ENCODE measurements around the gene TBC1D2B.

TBC1D2B gene

GRCh38 chr15:78077053-78077870 lies at the start of gene TBC1D2B:
TSS of gene TBC1D2B (minus strand) at chr15:78077711. CDS start at chr15:78077652, 59 bp downstream.
- peak; percentile 72 for DNase-seq

DNA sequence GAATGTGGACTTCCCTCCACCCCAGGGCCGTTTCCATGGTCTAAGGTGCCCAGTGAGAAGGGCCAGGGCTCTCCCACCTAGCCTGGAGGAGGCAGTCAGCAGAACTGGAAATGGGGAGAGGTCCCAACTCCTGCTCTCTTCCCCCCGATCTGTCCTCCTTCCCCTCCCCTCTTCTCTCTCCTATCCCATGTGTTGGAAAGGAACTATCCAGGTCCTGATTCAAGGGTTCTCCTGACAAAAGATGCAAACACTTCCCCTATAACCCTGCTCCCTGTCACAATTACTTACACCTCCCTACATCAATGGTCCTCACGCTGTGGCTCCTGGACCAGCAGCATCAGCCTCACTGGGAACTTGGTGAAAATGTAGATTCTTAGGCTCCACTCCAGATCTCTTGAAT lies 47.8 kb upstream of the TBC1D2B start:
- DNase-seq = no peak

DNA sequence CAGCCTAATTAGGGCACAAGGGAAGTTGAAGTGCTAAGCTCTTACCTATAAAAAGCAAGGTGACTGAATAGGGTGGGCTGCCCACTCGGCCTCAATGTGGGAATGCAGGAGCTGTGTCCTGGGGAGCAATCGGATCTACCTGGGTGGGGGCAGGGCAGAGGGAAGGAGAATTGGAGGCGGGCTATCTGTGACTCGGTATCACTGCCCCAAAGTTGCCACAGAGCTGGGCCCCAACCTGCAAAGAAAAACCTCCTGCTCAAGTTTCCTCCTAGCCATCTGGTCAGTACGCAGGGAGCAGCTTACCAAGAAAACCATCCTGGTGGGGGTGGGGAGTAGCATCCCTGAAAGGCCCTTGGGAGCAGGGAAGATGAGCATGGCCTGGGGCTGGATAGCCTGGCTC lies 43.0 kb upstream of the TBC1D2B start:
- no peak for DNase-seq

DNA sequence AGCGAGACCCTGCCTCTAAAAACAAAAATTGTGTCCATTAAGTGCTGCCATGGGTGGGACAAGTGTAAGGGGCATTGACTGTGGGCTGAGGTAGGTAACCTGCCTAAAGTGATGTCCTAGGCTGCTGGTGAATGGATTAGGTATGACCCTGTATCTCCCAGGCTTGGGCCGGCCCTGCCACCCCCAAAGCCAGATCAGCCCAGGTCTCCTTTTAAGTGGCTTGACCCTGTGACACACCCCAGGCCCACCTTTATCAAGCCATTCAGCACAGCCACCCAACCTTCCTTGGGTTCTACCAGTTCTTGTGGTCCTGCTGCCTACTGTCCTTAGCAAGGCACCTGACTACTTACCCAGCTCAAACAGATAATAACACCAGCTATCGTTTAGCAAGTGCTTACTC lies 35.0 kb upstream of the TBC1D2B start:
- DNase-seq = no peak

DNA sequence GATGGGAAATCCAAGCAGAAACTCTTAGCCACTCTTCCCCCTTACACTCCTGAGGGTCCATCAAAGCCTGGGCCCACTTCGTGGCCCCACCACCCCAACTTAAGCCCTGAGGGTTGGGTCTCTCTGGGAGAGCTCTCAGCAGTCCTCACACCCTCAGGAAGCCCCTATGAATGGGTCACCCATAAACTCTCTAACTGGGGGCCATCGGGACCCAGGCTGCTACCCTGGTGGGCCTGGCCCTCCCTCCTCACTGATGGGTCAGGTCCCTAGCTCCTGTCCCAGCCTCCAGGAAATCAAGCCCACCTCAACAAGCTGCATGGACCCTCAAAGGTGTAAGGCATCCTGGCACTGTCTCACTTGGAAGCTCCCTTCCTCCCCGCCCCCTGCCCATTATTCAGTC lies 34.3 kb upstream of the TBC1D2B start:
- DNase-seq = no peak

DNA sequence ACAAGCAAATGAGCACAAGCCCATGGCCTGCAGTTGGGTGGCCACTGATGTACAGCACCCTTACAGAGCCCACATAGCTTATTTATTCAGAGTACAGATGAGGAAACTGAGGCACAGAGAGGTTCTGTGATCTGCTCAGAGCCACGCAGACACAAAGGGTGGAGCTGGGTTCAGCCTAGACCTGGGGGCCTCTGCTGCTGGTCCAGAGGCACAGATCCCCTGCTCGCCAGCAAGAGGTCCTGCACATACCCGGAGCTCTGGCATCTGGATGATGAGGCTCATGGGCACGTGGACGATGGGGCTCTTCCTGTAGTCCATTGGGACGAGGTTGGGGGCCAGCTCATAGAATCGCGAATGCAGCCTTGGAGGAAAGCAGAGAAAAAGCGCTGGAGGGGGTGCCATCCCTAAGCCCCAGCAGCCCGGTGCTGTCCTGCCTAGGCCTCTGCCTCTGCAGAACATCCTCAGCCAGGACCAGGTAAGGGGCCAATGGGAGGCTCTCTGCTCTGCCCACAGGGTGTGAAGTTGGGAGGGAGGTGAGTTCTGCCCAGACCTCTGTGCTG lies 33.5 kb upstream of the TBC1D2B start:
- no peak for DNase-seq

GRCh38 chr15:78110096-78110495 lies 32.6 kb upstream of the TBC1D2B start:
- DNase-seq = no peak

DNA sequence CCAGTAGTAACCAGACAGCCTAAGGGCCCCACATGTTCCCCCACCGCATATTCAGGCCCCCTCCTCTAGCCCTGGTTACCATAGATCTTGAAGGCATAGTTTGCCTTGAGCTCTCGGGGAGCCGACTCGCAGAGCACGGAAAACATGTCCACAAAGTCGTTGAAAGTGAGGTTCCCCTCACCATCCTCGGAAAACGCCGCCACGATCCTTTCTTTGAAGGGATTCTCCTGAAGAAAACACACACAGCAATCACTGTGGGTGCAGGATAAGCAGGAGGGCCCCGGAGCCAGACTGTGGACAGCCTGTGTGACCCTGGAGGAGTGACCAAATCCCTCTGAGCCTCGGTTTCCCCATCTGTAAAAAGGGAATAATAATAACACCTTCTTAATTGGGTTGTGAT lies 31.6 kb upstream of the TBC1D2B start:
- DNase-seq = no peak

DNA sequence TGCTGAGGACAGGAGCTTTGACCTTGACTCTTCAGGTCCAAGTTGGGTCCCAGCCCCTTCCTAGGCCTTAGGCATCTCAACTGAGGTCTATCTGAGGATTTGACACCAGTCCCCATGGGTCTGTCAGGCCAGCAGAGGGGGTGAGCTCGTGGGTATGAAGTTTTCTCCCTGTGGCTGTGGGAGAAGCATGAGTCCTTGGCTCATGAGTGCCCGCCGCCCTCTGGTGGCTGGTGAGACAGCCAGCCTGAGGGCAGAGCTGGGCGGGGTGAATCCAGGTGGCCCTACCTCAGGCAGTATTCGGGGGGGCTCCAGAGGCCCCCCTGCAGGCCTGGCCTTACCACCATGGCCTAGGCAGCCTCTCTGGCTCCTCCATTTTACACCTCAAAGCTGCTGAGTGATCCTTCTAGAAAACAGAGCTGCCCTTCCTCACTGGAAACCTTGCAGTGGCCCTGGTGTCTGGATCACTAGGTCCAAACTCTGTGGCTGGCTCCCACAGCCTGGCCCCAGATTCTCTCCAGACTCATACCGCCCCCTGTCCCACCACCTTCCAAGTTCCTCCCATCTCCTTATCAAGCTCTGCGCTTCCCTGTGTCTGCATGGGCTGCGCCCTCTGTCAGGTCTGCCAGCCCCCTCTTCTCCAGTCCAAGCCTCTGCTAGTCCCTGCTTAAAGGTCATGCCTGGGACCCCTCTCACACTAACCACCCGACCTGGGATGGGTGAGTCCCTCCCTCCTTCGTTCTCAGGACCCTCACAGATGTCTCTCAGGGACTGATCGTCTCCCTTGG lies 31.0 kb upstream of the TBC1D2B start:
- DNase-seq = peak; percentile 88

GRCh38 chr15:78107471-78107870 lies 30.0 kb upstream of the TBC1D2B start:
- no peak for DNase-seq

DNA sequence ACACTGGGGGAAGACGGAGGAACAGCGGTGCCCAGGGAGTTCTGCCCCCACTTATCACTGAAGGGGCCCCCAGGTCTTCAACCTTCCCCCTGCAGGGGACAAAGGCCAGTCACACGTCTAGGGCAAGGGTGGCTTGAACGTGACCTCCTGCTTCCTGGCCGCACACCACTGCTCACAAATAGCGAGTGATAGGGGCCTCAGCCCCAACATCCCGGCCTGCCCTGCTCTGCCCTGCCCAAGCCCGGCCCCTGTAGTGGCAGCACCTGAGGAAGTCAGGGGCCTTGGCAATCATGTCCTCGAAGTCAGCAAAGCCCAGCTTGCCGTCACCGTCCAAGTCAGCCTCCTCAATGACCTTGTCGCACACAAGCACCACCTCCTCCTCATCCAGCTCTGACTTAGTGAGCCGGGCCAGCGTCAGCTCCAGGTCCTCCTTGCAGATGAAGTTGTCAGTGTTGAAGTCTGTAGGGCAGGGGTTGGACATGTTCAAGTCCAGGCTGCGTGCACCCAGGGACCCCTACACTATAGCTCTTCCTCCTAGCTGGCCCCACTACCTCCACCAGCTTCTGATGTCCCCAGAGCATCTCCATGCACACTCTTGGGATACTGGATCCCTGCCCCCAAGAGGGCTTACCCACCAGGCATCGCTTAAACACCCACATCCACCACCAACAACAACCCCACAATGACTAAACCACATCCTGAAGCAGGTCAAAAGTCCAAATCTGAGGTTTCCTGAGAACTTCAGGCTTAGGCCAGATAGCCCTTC lies 28.1 kb upstream of the TBC1D2B start:
- DNase-seq = no peak

DNA sequence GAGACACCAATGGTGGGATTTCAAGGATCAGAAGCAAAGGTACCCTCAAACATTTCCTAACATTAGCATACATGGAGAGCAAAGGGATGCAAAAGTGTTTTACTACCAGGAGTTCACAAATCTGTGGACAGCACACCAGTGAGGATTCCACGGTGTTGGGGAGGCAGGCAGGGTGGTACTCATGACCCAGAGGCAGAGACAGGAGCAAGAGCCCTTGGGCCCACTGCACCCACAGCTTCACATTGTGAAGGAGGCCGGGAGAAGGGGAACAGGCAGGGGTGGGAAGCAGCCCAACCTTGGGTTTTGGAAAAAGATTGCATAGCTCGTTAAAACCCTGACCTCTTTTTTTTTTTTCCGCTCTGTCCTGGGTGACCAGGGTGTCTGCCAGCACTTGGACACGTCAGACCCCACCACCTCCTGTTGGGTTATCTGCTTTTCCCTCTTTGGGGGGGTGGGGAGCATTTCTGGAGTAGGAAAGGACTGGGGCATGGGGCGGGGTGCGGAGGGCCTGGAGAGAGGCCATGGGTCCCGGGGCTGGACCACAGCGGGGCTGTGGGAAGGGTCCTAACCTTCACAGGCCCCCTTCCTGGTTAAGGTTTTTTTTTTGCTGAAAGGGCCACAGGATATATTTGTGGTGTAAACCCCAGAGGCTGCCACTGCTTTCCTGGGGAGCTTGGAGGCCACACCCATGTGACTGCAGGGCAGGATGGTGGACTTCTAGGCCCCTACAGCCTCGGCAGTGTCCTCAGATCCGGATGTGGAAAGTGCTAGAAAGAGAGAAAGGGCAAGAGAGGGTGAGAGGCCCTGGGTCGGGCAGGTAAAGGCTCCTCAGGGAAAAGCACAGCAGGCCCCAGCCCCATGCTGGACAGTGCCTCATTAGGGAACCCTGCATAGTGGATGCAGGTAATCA lies 27.3 kb upstream of the TBC1D2B start:
- DNase-seq = no peak

DNA sequence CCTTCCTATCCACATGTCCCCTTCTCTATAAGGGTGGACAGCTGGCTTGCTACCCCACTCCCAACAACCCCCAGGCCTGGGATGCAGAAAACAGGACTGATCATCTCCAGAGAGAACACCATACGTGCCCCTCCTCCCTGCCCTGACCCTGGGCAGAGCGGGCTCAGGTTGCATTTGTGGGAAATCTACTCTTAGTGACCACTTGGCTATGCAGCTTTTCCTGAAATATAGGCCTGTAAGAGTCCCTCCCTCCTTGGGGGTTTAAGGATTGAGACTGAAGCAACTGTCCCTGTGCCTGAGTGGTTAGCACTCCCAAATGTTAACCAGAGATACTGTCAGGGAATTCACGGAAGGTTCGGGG lies 26.6 kb upstream of the TBC1D2B start:
- no peak for DNase-seq

- DNase-seq = peak; percentile 67
Observed at GRCh38 chr15:78103406-78104118, 26.1 kb upstream of the TBC1D2B start.

- no peak for DNase-seq
Observed at GRCh38 chr15:78102741-78103140, 25.2 kb upstream of the TBC1D2B start.

GRCh38 chr15:78102211-78102610 lies 24.7 kb upstream of the TBC1D2B start:
- DNase-seq = no peak

DNA sequence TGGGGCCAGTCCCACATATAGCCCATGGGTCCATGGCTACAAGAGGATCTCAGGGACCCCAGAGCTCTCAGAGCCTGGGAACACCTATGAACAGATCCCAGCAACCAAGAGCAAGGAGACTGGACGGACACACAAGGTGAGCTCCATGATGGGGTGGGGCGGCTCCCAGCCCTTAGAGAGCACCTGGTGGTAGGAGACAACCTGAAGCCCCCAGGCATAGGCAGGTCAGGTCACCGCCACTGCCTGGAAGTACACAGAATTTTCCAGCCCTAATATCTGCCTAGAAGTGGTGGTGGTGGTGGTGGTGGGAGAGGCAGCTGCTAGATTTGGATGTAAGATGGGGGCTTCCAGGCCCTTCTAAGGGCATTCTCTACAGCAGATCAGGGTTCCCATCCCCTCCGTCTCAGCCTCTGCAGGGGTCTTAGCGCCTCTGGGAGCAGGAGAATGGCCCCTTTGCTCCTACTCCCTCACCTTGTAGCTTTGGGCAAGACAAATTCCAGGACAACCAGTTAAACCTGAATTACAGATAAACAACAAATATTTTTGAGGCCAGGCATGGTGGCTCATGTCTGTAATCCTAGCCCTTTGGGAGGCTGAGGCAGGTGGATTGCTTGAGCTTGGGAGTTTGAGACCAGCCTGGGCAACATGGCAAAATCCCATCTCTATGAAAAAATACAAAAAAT lies 24.1 kb upstream of the TBC1D2B start:
- no peak for DNase-seq

- DNase-seq = no peak
Observed at GRCh38 chr15:78100886-78101285, 23.4 kb upstream of the TBC1D2B start.

- no peak for DNase-seq
Observed at GRCh38 chr15:78098131-78098755, 20.7 kb upstream of the TBC1D2B start.

- DNase-seq = no peak
Observed at GRCh38 chr15:78097667-78098066, 20.2 kb upstream of the TBC1D2B start.

Measured in CD4-positive, alpha-beta T cell treated with Interleukin-10 for 1 hour (primary cell).